Lower lobe of right lung (tissue), 2 donors: ENCODE measurements around the gene TEX101. TPM values are rescaled to one million over a fixed set of nuclear protein-coding genes. Genes with fewer than 3 reads are reported as not detected.

Experiments used
- ATAC-seq, 2 donors: fragments of 200-7000 bp; cut with Tn5 transposase; one replicate each; pipeline ENCODE4 v1.9.1; 2020 to 2022; ENCODE audit warnings: mild to moderate bottlenecking in 2 of 2, moderate library complexity in 2 of 2
- DNase-seq: peaks from one replicate; pipeline ENCODE4 v3.0.0-alpha.2; 2020
- H3K27ac ChIP-seq: fragments of 200-600 bp; one replicate; pipeline ENCODE4 v1.8.0; 2022
- H3K27me3 ChIP-seq: fragments of 200-600 bp; one replicate; pipeline ENCODE4 v1.8.0; 2022; ENCODE audit warnings: low read depth
- H3K36me3 ChIP-seq: fragments of 200-600 bp; one replicate; pipeline ENCODE4 v1.8.0; 2022; ENCODE audit warnings: mild to moderate bottlenecking
- H3K4me1 ChIP-seq: fragments of 200-600 bp; one replicate; pipeline ENCODE4 v1.8.0; 2022
- H3K4me3 ChIP-seq: fragments of 200-600 bp; one replicate; pipeline ENCODE4 v1.8.0; 2022; ENCODE audit warnings: mild to moderate bottlenecking
- H3K9me3 ChIP-seq: fragments of 200-600 bp; one replicate; pipeline ENCODE4 v1.8.0; 2022
- intact Hi-C: fragments of 100-400 bp; cut with DNase I; formaldehyde crosslinking; loops from one replicate; pipeline ENCODE4 v1.11.0; 2022
- total RNA-seq: library from RNA; stranded (reverse); fragmentation: NEBNext Ultra II Directional; extraction: Animal tissue kit (Norgen Biotek cat#: 25700); gene quantifications from one replicate; pipeline ENCODE4 v1.2.1, GENCODE V29; 2021
- TF ChIP-seq, protein P1 (sequence below): fragments of 200-600 bp; IDR thresholded peaks from one replicate; pipeline ENCODE4 v1.8.0; 2022; ENCODE audit warnings: antibody characterized with exemption, mild to moderate bottlenecking
- donor health status: DM: no; HTN: yes; CAD: no; lungs with severe emphysema.

The TEX101 gene
- total RNA-seq, 1 donor from 2014 or later, result not detected

GRCh38 chr19:43457809-43458208, 43.1 kb downstream of the TEX101 start:
- no peaks in the 10 kb centered on the region for H3K36me3 ChIP-seq
- intact Hi-C loops, result no loop called here
- H3K4me1 ChIP-seq, result peaks cover 2% of the 10 kb centered on the region
- DNase-seq (no peak), ATAC-seq (no peak)
- no peaks in the 10 kb centered on the region for H3K27me3 ChIP-seq
- H3K4me3 ChIP-seq, result no peak overlapping the region
- H3K9me3 ChIP-seq, result no peaks in the 10 kb centered on the region
- H3K27ac ChIP-seq, result no peak overlapping the region
- TF ChIP-seq, protein P1, sequence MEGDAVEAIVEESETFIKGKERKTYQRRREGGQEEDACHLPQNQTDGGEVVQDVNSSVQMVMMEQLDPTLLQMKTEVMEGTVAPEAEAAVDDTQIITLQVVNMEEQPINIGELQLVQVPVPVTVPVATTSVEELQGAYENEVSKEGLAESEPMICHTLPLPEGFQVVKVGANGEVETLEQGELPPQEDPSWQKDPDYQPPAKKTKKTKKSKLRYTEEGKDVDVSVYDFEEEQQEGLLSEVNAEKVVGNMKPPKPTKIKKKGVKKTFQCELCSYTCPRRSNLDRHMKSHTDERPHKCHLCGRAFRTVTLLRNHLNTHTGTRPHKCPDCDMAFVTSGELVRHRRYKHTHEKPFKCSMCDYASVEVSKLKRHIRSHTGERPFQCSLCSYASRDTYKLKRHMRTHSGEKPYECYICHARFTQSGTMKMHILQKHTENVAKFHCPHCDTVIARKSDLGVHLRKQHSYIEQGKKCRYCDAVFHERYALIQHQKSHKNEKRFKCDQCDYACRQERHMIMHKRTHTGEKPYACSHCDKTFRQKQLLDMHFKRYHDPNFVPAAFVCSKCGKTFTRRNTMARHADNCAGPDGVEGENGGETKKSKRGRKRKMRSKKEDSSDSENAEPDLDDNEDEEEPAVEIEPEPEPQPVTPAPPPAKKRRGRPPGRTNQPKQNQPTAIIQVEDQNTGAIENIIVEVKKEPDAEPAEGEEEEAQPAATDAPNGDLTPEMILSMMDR, result no peak

DNA sequence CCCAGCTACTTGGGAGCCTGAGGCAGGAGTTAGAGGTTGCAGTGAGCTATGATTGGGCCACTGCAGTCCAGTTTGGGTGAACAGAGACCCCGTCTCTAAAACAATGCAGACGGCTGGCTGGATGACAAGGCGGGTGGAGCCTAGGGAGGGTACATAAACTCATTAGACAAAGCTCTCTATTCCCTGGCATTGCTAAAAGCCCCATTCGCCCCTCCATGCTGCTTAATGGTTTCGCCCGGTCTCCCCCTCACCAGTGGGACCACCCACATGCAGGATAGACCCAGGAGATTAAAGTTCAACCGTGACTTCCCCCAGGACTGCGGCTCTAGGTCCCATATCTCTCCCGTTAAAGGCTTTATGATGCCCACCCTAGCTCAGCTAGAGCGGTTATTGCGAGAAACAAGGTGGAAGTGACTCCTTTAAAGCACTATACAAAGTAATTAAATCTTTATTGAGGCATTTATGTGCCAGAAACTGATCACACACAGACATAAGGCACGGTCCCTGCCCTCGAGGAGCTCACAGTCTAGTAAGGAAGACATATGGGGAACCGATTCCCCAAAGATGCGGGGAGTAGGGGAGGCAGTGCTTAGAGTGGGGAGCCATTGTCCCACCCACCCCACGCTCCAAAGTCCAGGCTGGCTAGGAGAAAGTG, 45.8 kb downstream of the TEX101 start:
- Histone ChIP-seq H3K9me3 (no peaks in the 10 kb centered on the region), H3K27me3 (no peaks in the 10 kb centered on the region), H3K36me3 (no peaks in the 10 kb centered on the region), H3K4me3 (no peak overlapping the region), H3K27ac (no peak overlapping the region), H3K4me1 (peaks cover 14% of the 10 kb centered on the region)
- ATAC-seq (no peak), DNase-seq (no peak)
- TF ChIP-seq, protein P1, result no peak
- intact Hi-C loops, result no loop called here

- no peak for DNase-seq
- H3K27ac ChIP-seq, result no peak overlapping the region
These were observed 46.6 kb downstream of the TEX101 start for GRCh38 chr19:43461303-43461702.

GRCh38 chr19:43462383-43462782, 47.7 kb downstream of the TEX101 start:
- Histone ChIP-seq H3K27ac (no peak overlapping the region), H3K4me3 (no peak overlapping the region)

More at GRCh38 chr19:43461303-43461702, 46.6 kb downstream of the TEX101 start:
- Histone ChIP-seq H3K9me3 (no peaks in the 10 kb centered on the region), H3K4me3 (no peak overlapping the region), H3K27me3 (no peaks in the 10 kb centered on the region), H3K4me1 (peaks cover 14% of the 10 kb centered on the region), H3K36me3 (no peaks in the 10 kb centered on the region)
- intact Hi-C loops, result no loop called here
- no peak for ATAC-seq
- TF ChIP-seq, protein P1, result no peak

GRCh38 chr19:43462785-43463380, 48.2 kb downstream of the TEX101 start:
- DNase-seq (no peak), ATAC-seq (no peak)
- H3K27me3 ChIP-seq, result no peaks in the 10 kb centered on the region
- H3K4me3 ChIP-seq, result peak overlapping the region; percentile 74
- H3K9me3 ChIP-seq, result no peaks in the 10 kb centered on the region
- H3K4me1 ChIP-seq, result peaks cover 14% of the 10 kb centered on the region
- H3K27ac ChIP-seq, result peak overlapping the region; percentile 83
- TF ChIP-seq, protein P1, result no peak
- H3K36me3 ChIP-seq, result no peaks in the 10 kb centered on the region
- intact Hi-C loops, result no loop called here

More at GRCh38 chr19:43462383-43462782, 47.7 kb downstream of the TEX101 start:
- DNase-seq (no peak), ATAC-seq (no peak)
- TF ChIP-seq, protein P1, result no peak
- intact Hi-C loops, result no loop called here
- H3K27me3 ChIP-seq, result no peaks in the 10 kb centered on the region
- no peaks in the 10 kb centered on the region for H3K9me3 ChIP-seq
- H3K36me3 ChIP-seq, result no peaks in the 10 kb centered on the region
- H3K4me1 ChIP-seq, result peaks cover 14% of the 10 kb centered on the region
